ENCODE data around the gene GNL3. TPM values are rescaled to one million over a fixed set of nuclear protein-coding genes. Genes with fewer than 3 reads are reported as not detected.
A peak's percentile ranks its signal among the peaks of the same experiment; 100 is the strongest.

Gene GNL3
- total RNA-seq, 1 donor from 2014 or later: 174 TPM

GRCh38 chr3:52689151-52689550 lies 3.3 kb downstream of the GNL3 start:
- no peak for DNase-seq (ENCODE audit: low spot score)

- DNase-seq (ENCODE audit: low spot score): no peak
Measured at GRCh38 chr3:52690560-52690959, 4.7 kb downstream of the GNL3 start.

GRCh38 chr3:52693071-52693470 lies 7.2 kb downstream of the GNL3 start:
- no peak for DNase-seq (ENCODE audit: low spot score)

- DNase-seq (ENCODE audit: low spot score): no peak
Measured at GRCh38 chr3:52694528-52695189, 8.8 kb downstream of the GNL3 start.

DNA sequence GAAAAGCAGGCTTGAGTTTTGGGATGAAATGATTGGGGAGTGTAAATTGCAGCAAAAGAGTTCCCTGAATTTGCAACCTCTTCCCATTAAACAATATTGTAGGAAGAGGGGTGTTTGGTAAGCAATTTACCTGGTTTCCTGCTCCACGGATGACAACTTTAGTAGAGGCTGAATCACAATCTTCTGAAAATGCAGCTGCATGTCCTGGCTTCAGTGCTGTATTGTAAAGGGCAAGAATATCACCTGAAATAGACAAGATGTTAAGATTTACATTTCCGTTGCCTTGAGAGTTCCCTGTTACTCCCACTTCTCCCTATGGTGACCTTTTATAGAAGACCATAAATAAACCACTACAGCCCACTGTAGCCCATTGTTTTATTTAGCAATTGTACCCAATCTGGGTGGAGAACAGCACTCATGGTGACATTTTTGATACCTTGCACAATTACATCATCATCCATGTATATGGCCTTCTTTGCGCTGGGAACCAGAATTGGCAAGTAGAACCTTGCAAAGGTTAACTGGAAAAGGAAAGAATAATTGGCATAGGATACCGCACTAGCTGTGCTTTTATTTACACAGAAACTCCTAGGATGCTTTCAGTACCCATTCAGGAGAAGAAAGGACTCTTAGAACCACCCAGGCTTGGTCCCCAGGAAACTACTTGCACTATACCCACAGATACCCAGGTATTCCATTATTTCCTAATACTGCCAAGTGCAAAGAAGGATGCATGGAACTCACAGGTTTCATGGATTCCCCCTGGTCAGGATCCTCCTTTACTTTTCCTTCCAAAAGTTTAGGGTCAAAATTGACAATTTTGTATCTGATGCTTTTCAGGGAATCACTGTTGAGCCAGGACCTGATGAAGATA lies 10.2 kb downstream of the GNL3 start:
- no peak for DNase-seq (ENCODE audit: low spot score)

DNA sequence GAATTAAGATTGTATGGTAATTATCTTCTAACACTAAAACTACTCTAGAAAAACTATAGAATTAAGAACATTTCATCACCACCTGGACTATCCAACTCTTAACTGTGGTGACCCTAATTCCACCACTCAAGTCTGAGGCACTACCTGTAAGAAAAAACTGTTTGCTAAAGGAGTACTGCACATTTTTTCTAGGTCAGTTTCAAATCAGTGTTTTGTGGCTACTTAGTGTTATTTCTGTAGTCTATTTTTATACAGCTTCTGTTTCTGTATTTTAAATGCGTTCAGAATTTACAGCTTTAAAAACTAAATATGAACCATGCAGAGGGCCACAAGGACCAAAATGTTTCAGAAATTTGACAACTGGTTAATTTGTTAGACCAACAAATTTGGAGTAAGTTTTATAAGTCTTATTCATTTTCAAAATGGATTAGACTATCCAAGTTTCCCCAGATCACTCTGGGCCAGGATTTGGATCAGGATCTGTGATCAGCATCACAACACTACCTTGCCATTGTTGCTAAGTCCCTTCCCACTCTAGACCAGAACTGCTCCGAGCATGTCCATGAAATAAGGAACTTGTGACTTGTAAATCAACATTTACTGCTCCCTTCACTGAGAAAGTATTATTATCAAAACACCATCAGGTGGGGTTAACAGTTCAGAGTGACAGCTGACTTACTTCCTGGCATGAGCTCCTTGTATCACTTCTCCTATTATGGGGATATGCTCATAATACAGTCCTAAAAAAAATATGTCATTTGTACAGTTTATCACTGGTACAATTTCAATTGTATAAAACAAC lies 11.2 kb downstream of the GNL3 start:
- DNase-seq (ENCODE audit: low spot score): no peak

DNA sequence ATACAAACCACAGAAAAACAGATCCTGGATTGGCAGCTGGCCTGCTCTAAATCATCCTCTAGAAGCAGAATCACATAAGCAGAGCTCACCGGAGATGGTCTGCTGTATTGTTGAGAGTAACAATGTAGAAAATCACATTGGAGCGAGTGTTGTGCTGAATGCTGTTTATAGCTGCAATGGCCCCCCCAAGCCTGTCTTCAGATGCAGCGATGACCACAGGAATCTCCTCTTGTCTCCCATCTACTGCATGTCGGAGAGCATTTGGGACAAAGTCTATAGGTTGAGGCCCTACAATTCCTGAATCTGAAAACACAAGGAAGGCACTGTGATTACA lies 11.8 kb downstream of the GNL3 start:
- DNase-seq (ENCODE audit: low spot score): no peak

DNA sequence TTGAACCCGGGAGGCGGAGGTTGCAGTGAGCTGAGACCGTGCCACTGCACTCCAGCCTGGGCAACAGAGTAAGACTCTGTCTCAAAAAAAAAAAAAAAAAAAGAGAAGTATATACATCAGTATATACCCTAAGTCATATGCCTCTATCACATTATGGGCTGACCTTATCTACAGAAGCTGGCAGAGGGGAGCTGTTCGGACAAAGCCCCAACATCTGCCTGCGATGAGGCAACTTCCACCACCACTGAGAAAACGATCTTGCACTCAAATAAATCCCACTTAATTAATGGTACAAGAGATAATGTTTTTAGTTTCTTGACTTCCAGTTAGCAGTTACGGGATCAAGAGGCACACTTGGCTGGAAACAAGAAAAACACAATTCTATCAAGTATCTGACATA lies 17.5 kb downstream of the GNL3 start:
- DNase-seq (ENCODE audit: low spot score): no peak

DNA sequence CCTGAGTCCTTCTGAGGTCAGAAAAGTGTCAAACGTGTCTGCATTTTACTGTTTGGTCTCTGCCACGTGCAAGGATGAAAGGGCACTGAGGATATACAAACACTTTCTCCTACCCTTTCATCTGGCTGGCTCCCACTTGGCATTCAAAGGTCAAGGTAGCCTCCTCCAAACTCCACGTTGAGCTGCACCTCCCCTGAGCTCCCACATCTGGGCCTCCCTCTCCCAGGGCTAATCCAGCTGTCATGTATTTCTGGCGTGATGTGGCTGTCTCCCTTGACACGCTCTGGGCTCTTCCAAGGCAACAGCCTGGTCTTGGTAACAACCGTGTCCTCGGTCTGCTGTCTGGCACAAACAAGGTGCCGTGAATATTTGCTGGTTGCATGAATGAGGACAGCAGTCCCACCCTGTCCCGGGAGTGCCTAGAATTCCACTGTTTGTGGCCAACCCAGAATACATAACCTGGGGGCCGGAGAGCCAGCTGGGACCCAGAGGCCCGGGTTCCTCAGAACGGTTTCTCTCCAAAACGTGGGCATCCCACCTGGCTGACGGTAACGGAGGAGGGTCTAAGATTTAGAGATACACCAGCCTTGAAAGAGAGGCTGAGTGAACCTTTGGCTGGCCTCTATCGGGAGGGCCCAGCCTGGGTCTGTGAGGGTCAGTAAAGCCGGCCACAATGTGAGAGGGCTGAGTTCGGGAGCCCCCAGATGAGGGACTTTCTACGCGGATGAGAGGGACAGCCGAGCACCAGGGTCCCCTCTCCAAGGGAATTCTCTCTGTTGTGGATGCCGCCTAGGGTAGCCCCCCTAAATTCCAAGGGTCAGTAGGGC lies 19.0 kb downstream of the GNL3 start:
- DNase-seq (ENCODE audit: low spot score): no peak

DNA sequence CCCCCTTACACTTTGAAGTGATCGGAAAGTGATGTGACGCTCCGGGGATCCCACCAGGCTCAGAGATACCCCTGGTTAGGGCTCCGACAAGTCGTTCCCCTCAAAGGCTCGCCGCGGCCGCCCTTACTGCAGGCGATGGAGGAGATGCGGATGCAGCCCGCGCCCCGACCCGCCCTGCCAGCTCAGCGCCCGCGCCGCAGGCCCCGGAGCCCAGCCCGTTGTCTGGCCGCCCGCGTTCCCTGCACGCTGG lies 19.5 kb downstream of the GNL3 start:
- no peak for DNase-seq (ENCODE audit: low spot score)

DNA sequence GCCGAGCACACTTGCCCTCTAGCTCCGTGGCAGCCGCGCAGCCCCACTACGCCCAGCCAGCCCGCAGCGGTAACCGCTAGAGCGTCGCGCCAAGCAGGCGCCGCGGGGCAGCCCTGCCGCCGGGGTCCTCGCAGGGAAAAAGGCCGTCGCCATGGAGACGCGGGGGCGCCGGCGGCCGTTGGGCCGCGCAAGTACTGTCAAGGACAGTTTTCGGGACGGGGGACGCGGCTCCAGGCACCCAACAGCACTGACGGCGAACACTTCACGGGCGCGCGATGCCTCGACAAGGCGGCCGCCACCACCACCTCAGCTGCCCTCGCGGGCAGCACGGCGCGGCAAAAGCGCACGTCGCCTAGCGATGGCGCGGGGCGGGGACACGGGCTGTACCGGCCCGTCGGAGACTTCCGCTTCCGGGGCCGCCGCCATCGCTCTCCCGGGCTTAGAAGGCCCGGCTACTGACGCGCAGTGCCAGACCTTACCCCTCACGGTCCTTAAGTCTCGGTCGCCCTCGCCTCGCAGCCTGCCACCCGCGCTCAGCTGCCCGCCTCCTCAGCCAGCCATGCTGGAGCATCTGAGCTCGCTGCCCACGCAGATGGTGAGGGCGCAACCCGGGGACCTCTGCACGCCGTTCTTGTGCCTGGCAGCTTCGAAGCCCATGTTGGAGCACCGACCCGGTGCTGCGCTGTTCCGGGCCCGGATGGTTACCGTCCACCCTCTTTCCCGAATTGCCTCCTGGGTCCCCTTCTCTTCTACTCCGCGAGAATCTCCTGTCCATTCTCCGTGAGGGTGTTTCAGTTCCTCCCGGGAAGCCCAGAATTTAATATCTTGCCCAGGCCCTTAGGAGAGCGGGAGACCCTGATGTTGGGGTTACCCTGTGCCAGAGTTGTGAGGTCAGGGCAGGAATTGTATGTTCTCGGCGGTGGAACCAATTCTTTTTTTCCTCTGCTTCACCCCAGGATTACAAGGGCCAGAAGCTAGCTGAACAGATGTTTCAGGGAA lies 20.2 kb downstream of the GNL3 start, which contains the start of the genes GLT8D1 and SPCS1:
TSS of gene GLT8D1 (minus strand) at position 104 of the 999 bp plus-strand sequence. CDS start 5,331 bp downstream, outside the sequence.
TSS of gene SPCS1 (plus strand) at position 419 of the 999 bp plus-strand sequence. CDS start at position 560, 141 bp downstream.
- DNase-seq (ENCODE audit: low spot score): peak; percentile 78

DNA sequence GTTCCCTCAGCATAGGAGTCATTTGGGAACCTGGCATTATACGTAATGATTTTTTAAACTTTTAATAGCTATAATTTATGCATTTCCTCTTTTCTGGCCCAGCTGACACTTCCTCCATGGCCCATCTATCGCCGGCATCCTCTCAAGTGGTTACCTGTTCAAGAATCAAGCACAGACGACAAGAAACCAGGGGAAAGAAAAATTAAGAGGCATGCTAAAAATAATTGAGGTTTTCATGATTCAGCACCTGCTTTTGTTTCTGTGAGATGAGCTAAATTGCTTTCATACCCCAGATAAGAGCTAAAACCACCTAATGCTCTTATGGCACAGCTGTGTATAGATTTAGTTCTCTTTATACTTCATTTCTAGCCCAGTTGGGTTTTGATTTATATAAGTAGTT lies 21.8 kb downstream of the GNL3 start:
- DNase-seq (ENCODE audit: low spot score): no peak

- DNase-seq (ENCODE audit: low spot score): no peak
Measured at GRCh38 chr3:52710512-52710911, 24.7 kb downstream of the GNL3 start.

GRCh38 chr3:52712291-52713212 lies 26.7 kb downstream of the GNL3 start:
- no peak for DNase-seq (ENCODE audit: low spot score)

DNA sequence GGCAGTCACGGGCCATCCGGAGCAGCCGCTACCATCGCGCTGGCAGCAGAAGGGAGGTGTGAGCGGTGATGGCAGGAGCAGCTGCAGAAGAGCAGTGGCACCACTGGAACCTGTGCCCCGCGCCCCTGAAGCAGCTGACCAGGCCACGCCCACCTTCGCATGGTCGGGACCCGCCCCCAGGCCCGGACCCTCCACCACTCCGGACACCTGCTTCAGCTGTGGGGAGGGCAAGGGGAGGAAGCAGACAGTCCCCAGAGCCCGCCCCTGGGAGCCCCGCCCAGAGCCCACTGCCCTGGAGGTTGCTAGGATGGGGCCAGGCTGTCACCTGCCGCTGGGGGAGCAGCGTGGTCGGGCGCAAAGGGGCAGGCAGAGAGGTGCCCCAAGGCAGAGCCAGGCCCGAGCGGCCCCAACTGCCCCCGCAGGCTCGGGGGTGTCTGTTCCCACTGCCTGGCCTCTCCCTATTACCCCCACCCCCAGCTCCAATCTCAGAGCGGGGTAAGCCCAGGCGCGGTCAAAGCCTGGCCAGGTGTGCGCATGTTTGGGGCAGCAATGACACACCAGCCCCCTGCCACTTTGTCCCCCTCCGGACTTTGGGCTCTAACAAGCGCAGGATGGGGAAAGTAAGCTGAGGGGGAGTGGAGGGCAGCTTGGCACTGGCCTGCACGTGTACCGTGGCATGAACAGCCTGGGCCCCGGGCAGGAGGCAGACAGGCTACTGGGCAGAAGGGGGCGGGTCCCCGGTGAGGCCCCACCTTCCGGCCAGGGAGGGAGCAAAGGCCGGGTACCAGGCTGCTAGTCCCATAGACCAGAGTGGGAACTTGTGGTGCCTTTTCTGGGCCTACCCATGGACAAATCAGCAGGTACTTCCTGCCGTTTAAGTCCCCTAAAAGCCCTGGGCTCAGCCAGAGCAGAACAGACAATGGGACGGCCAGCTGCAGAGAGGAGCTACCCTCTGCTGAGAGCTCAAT lies 28.8 kb downstream of the GNL3 start:
- DNase-seq (ENCODE audit: low spot score): no peak

DNA sequence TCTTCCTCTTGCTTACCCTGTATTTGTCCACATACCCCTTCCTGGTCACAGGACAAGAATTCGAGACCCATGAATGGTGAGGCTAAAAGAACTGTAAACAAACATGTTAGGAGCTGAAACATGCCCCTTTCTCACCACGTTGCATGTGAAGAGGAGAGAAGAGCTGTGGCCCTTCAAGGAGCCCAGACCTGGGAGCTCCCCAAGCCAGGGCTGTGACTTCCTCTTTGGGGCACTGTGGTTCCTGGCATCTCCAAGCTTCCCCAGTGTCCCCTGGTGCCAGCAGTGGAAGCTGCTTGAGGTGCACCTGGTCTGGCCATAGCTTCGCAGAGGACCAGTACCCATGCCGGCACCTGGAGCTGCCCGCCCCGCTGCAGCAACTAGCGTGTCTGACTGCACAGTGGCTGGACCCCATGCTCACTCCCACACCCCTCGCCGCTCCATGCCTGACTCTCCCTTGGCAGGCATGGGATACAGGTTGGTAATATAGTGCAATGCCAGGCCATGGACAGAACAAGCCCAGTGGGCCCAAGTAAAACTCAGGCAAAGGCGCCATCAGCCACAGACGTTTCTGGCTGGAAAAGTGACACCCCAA lies 30.0 kb downstream of the GNL3 start:
- DNase-seq (ENCODE audit: low spot score): no peak

DNA sequence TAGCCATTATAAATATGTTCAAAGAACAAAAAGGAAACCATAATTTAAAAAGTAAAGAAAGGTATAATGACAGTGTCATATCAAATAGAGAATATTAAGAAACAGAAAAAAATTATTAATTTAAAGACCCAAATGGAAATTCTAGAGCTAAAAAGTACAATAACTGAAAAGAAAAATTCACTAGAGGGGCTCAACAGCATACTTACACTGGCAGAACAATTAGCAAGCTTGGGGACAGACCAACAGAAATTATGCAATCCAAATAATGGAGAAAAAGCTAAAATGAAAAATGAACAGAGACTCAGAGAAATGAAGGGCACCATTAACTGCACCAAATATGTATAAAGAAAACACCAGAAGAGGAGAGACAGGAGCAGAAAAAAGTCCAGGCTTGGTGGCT lies 33.8 kb downstream of the GNL3 start:
- DNase-seq (ENCODE audit: low spot score): no peak

Measured in ureter (tissue), 1 donor.